GM19238 (cell line): ENCODE results near the gene HRH3.

ENCODE experiments used
- DNase-seq: peaks from one replicate; pipeline ENCODE4 v3.0.0; 2011; ENCODE audit warnings: low spot score; ENCODE audit not compliant: insufficient read length

HRH3 gene

GRCh38 chr20:62230696-62231095 lies 10.6 kb upstream of the HRH3 start:
- DNase-seq: no peak

- no peak for DNase-seq
Observed at GRCh38 chr20:62230276-62230675, 10.2 kb upstream of the HRH3 start.

- DNase-seq: no peak
Observed at GRCh38 chr20:62229667-62230066, 9.6 kb upstream of the HRH3 start.

GRCh38 chr20:62228982-62229545 lies 9.0 kb upstream of the HRH3 start:
- DNase-seq: no peak

- no peak for DNase-seq
Observed at GRCh38 chr20:62227977-62228958, 8.2 kb upstream of the HRH3 start.

- no peak for DNase-seq
Observed at GRCh38 chr20:62227591-62227976, 7.5 kb upstream of the HRH3 start.

GRCh38 chr20:62226707-62227590 lies 6.9 kb upstream of the HRH3 start:
- no peak for DNase-seq

- DNase-seq: no peak
Observed at GRCh38 chr20:62225820-62226635, 6.0 kb upstream of the HRH3 start.

GRCh38 chr20:62225026-62225425 lies 4.9 kb upstream of the HRH3 start:
- no peak for DNase-seq

- no peak for DNase-seq
Observed at GRCh38 chr20:62224113-62224855, 4.2 kb upstream of the HRH3 start.

GRCh38 chr20:62223571-62223970 lies 3.5 kb upstream of the HRH3 start:
- DNase-seq: no peak

- no peak for DNase-seq
Observed at GRCh38 chr20:62222972-62223371, 2.9 kb upstream of the HRH3 start.

- no peak for DNase-seq
Observed at GRCh38 chr20:62222266-62222850, 2.3 kb upstream of the HRH3 start.

GRCh38 chr20:62220666-62221568 lies 839 bp upstream of the HRH3 start:
- DNase-seq: no peak

GRCh38 chr20:62219101-62219991 lies 732 bp downstream of the HRH3 start:
- no peak for DNase-seq

- no peak for DNase-seq
Observed at GRCh38 chr20:62217913-62218773, 1.9 kb downstream of the HRH3 start.
